Hippocampal formation (tissue), 2 donors: ENCODE data around the gene HERC2.
"Not testable (repeated sequence)": the region's sequence is repeated elsewhere in the genome, so short reads cannot be mapped to it uniquely, and the experiment has no call there.

Source experiments
- DNase-seq, 2 donors: peaks; one replicate each; lab custom pipeline; 2025; lab: John Stamatoyannopoulos, UW

The HERC2 gene

GRCh38 chr15:28273873-28274610 lies 47.9 kb downstream of the HERC2 start:
- DNase-seq, result no peak

- DNase-seq, result no peak
These were observed 48.5 kb downstream of the HERC2 start for GRCh38 chr15:28273468-28273867.

- no peak for DNase-seq
These were observed 49.4 kb downstream of the HERC2 start for GRCh38 chr15:28272587-28272986.

GRCh38 chr15:28271697-28272260 lies 50.2 kb downstream of the HERC2 start:
- no peak for DNase-seq

GRCh38 chr15:28269097-28269496 lies 52.9 kb downstream of the HERC2 start:
- DNase-seq, result no peak

- DNase-seq, result no peak
These were observed 54.3 kb downstream of the HERC2 start for GRCh38 chr15:28267727-28268126.

GRCh38 chr15:28265334-28266019 lies 56.5 kb downstream of the HERC2 start:
- DNase-seq, result no peak

GRCh38 chr15:28264166-28264565 lies 57.8 kb downstream of the HERC2 start:
- DNase-seq, result no peak

GRCh38 chr15:28262438-28262837 lies 59.5 kb downstream of the HERC2 start:
- DNase-seq, result no peak

GRCh38 chr15:28260722-28261121 lies 61.3 kb downstream of the HERC2 start:
- no peak for DNase-seq

GRCh38 chr15:28260317-28260716 lies 61.7 kb downstream of the HERC2 start:
- no peak for DNase-seq

GRCh38 chr15:28255965-28256364 lies 66.0 kb downstream of the HERC2 start:
- DNase-seq, result no peak

GRCh38 chr15:28252831-28253230 lies 69.1 kb downstream of the HERC2 start:
- DNase-seq, result no peak

GRCh38 chr15:28246605-28247004 lies 75.4 kb downstream of the HERC2 start:
- DNase-seq, result no peak

- DNase-seq, result no peak
These were observed 78.1 kb downstream of the HERC2 start for GRCh38 chr15:28243901-28244300.

GRCh38 chr15:28243399-28243798 lies 78.6 kb downstream of the HERC2 start:
- no peak for DNase-seq

- not testable (repeated sequence) for DNase-seq
These were observed 83.7 kb downstream of the HERC2 start for GRCh38 chr15:28238296-28238695.

GRCh38 chr15:28231743-28232142 lies 90.2 kb downstream of the HERC2 start:
- DNase-seq, result not testable (repeated sequence)

- DNase-seq, result not testable (repeated sequence)
These were observed 90.6 kb downstream of the HERC2 start for GRCh38 chr15:28231336-28231735.

- not testable (repeated sequence) for DNase-seq
These were observed 92.9 kb downstream of the HERC2 start for GRCh38 chr15:28228990-28229640.

- DNase-seq, result no peak
These were observed 93.9 kb downstream of the HERC2 start for GRCh38 chr15:28228096-28228495.

- DNase-seq, result not testable (repeated sequence)
These were observed 94.7 kb downstream of the HERC2 start for GRCh38 chr15:28227303-28227702.

GRCh38 chr15:28222612-28223011 lies 99.4 kb downstream of the HERC2 start:
- DNase-seq, result not testable (repeated sequence)
